HG03442 (cell line): ENCODE measurements around the gene LUZP1.
"Not testable (repeated sequence)": the region's sequence is repeated elsewhere in the genome, so short reads cannot be mapped to it uniquely, and the experiment has no call there.

Experiments used
- ATAC-seq: cut with Tn5 transposase; IDR thresholded peaks from one replicate; pipeline ENCODE4 v1.9.1; 2021; ENCODE audit warnings: mild to moderate bottlenecking, moderate library complexity; ENCODE audit not compliant: unreplicated experiment

The LUZP1 gene

GRCh38 chr1:23188936-23189452 is 20.3 kb upstream of the LUZP1 start:
- ATAC-seq: not testable (repeated sequence)

- ATAC-seq: no peak
Measured at GRCh38 chr1:23188434-23188884, 19.8 kb upstream of the LUZP1 start.

- ATAC-seq: no peak
Measured at GRCh38 chr1:23187637-23188036, 19.0 kb upstream of the LUZP1 start.

GRCh38 chr1:23185381-23185780 is 16.7 kb upstream of the LUZP1 start:
- no peak for ATAC-seq

GRCh38 chr1:23184212-23184934 is 15.7 kb upstream of the LUZP1 start:
- no peak for ATAC-seq

GRCh38 chr1:23179862-23180261 is 11.2 kb upstream of the LUZP1 start:
- ATAC-seq: no peak

- ATAC-seq: no peak
Measured at GRCh38 chr1:23178950-23179349, 10.3 kb upstream of the LUZP1 start.

GRCh38 chr1:23178414-23178813 is 9.8 kb upstream of the LUZP1 start:
- no peak for ATAC-seq

- ATAC-seq: no peak
Measured at GRCh38 chr1:23177438-23178380, 9.1 kb upstream of the LUZP1 start.

- no peak for ATAC-seq
Measured at GRCh38 chr1:23177031-23177430, 8.4 kb upstream of the LUZP1 start.

GRCh38 chr1:23174426-23175110 is 5.9 kb upstream of the LUZP1 start:
- ATAC-seq: no peak

GRCh38 chr1:23171181-23171755 is 2.6 kb upstream of the LUZP1 start:
- no peak for ATAC-seq

GRCh38 chr1:23169727-23170335 is 1.2 kb upstream of the LUZP1 start:
- ATAC-seq: no peak

GRCh38 chr1:23169195-23169575 is 529 bp upstream of the LUZP1 start:
- ATAC-seq: no peak

- ATAC-seq: no peak
Measured at GRCh38 chr1:23168079-23168444, 594 bp downstream of the LUZP1 start.

- ATAC-seq: no peak
Measured at GRCh38 chr1:23167353-23168078, 1.1 kb downstream of the LUZP1 start.

- ATAC-seq: no peak
Measured at GRCh38 chr1:23166854-23167253, 1.8 kb downstream of the LUZP1 start.

GRCh38 chr1:23163395-23163794 is 5.3 kb downstream of the LUZP1 start:
- no peak for ATAC-seq

GRCh38 chr1:23159963-23160877 is 8.4 kb downstream of the LUZP1 start:
- ATAC-seq: no peak
